GM21423 (cell line): ENCODE measurements around the gene FAM50A.

Experiments
- ATAC-seq: cut with Tn5 transposase; IDR thresholded peaks from one replicate; pipeline ENCODE4 v1.9.1; 2021; ENCODE audit warnings: mild to moderate bottlenecking, moderate library complexity; ENCODE audit not compliant: unreplicated experiment

FAM50A gene

GRCh38 chrX:154437971-154438893 is 5.7 kb upstream of the FAM50A start:
- ATAC-seq: no peak

GRCh38 chrX:154439841-154440240 is 4.1 kb upstream of the FAM50A start:
- ATAC-seq: no peak

- ATAC-seq: no peak
Observed at GRCh38 chrX:154440623-154441357, 3.2 kb upstream of the FAM50A start.

- ATAC-seq: no peak
Observed at GRCh38 chrX:154441564-154441963, 2.4 kb upstream of the FAM50A start.

- no peak for ATAC-seq
Observed at GRCh38 chrX:154441984-154442707, 1.8 kb upstream of the FAM50A start.

GRCh38 chrX:154443479-154443910 is 446 bp upstream of the FAM50A start:
- ATAC-seq: peak; percentile 8

- no peak for ATAC-seq
Observed at GRCh38 chrX:154444755-154445246, 860 bp downstream of the FAM50A start.

- no peak for ATAC-seq
Observed at GRCh38 chrX:154445776-154446175, 1.8 kb downstream of the FAM50A start.

GRCh38 chrX:154446430-154446829 is 2.5 kb downstream of the FAM50A start:
- no peak for ATAC-seq

GRCh38 chrX:154448484-154448883 is 4.5 kb downstream of the FAM50A start:
- ATAC-seq: no peak

GRCh38 chrX:154449618-154450017 is 5.7 kb downstream of the FAM50A start:
- ATAC-seq: no peak

- no peak for ATAC-seq
Observed at GRCh38 chrX:154450312-154450711, 6.4 kb downstream of the FAM50A start.

GRCh38 chrX:154452823-154453222 is 8.9 kb downstream of the FAM50A start:
- ATAC-seq: no peak

- peak; percentile 61 for ATAC-seq
Observed at GRCh38 chrX:154457491-154458115, 13.7 kb downstream of the FAM50A start.

GRCh38 chrX:154458116-154458953 is 14.4 kb downstream of the FAM50A start, which contains the start of gene PLXNA3:
Gene PLXNA3, plus strand, starts transcription at chrX:154458281. Its CDS starts 1,903 bp downstream, at chrX:154460184.
- ATAC-seq: peak; percentile 67

GRCh38 chrX:154458954-154459778 is 15.2 kb downstream of the FAM50A start:
- no peak for ATAC-seq

- no peak for ATAC-seq
Observed at GRCh38 chrX:154459832-154460231, 15.9 kb downstream of the FAM50A start.

GRCh38 chrX:154460326-154460725 is 16.4 kb downstream of the FAM50A start:
- ATAC-seq: no peak

- ATAC-seq: no peak
Observed at GRCh38 chrX:154462396-154462795, 18.5 kb downstream of the FAM50A start.
